Measurements from ENCODE around the gene NUTF2. TPM values are rescaled to one million over a fixed set of nuclear protein-coding genes. Genes with fewer than 3 reads are reported as not detected.
A peak's percentile ranks its signal among the peaks of the same experiment; 100 is the strongest.
"Not testable (repeated sequence)": the region's sequence is repeated elsewhere in the genome, so short reads cannot be mapped to it uniquely, and the experiment has no call there.

Gene NUTF2
- total RNA-seq, 2 donors from 2014 or later: 57.1 to 59.8 TPM

GRCh38 chr16:67902831-67903230, 56.1 kb downstream of the NUTF2 start:
- DNase-seq (no peak), ATAC-seq (no peak)
- intact Hi-C loops (cut with DNase I, micrococcal nuclease): no loop called here

GRCh38 chr16:67907397-67908180, 60.9 kb downstream of the NUTF2 start:
- intact Hi-C loops (cut with DNase I, micrococcal nuclease): no loop called here

GRCh38 chr16:67909056-67909742, 62.5 kb downstream of the NUTF2 start:
- no peak for ATAC-seq
- intact Hi-C loops (cut with DNase I, micrococcal nuclease): no loop called here

More at GRCh38 chr16:67907397-67908180, 60.9 kb downstream of the NUTF2 start:
- DNase-seq (no peak), ATAC-seq (no peak)

GRCh38 chr16:67910158-67910557, 63.4 kb downstream of the NUTF2 start:
- no peak for DNase-seq
- no peak for ATAC-seq
- intact Hi-C loops (cut with DNase I, micrococcal nuclease): no loop called here

More at GRCh38 chr16:67909056-67909742, 62.5 kb downstream of the NUTF2 start:
- no peak for DNase-seq

GRCh38 chr16:67914758-67915495, 68.2 kb downstream of the NUTF2 start:
- intact Hi-C loops (cut with DNase I, micrococcal nuclease): no loop called here
- no peak for DNase-seq
- no peak for ATAC-seq

- ATAC-seq: peak; percentile 8
- intact Hi-C loops (cut with DNase I, micrococcal nuclease); DNase-seq: not testable (repeated sequence)
These were observed 68.7 kb downstream of the NUTF2 start for GRCh38 chr16:67915496-67915769.

GRCh38 chr16:67915831-67916723, 69.3 kb downstream of the NUTF2 start:
- DNase-seq (peak; percentile 62 to 65), ATAC-seq (peak; percentile 95)
- intact Hi-C loops (cut with DNase I, micrococcal nuclease): no loop called here

- intact Hi-C loops (cut with DNase I, micrococcal nuclease): no loop called here
- ATAC-seq (no peak), DNase-seq (no peak)
These were observed 70.6 kb downstream of the NUTF2 start for GRCh38 chr16:67917140-67917851.

GRCh38 chr16:67917852-67918236, 71.1 kb downstream of the NUTF2 start:
- no peak for ATAC-seq
- no peak for DNase-seq
- intact Hi-C loops (cut with DNase I, micrococcal nuclease): no loop called here

GRCh38 chr16:67919622-67920221, 73.0 kb downstream of the NUTF2 start:
- ATAC-seq: no peak
- DNase-seq: no peak
- intact Hi-C loops (cut with DNase I, micrococcal nuclease): loop anchor here in 1 of 2 donors (10.0 kb wide), 1 partner anchor 105 kb away; no protein-coding TSS in a partner anchor

Other genes starting within 250 kb of the NUTF2 start
- gene CARMIL2, start 201.8 kb upstream of the NUTF2 start, total RNA-seq: 1 to 10 TPM; 2.1 to 3.7 TPM
- 1 to 10 TPM; 8.8 to 9.7 TPM for gene ACD, start 186.7 kb upstream of the NUTF2 start, total RNA-seq
- 1 to 10 TPM; 4.1 to 4.4 TPM for gene PARD6A, start 186.0 kb upstream of the NUTF2 start, total RNA-seq
- gene ENKD1, start 180.2 kb upstream of the NUTF2 start, total RNA-seq: 1 to 10 TPM; 7.4 to 9.0 TPM
- gene C16orf86, start 180.1 kb upstream of the NUTF2 start, total RNA-seq: 1 to 10 TPM in 1 of 2 donors, under 1 TPM in 1; 0.92 to 1.5 TPM
- gene GFOD2, start 127.6 kb upstream of the NUTF2 start, total RNA-seq: 10 to 100 TPM; 26.8 to 28.7 TPM
- gene RANBP10, start 40.4 kb upstream of the NUTF2 start, total RNA-seq: 10 to 100 TPM; 16.9 to 20.5 TPM
- gene TSNAXIP1, start 40.0 kb upstream of the NUTF2 start, total RNA-seq: under 1 TPM; 0.12 to 0.75 TPM
- gene THAP11, start 4.6 kb upstream of the NUTF2 start, total RNA-seq: 10 to 100 TPM; 19.3 to 23.8 TPM
- 10 to 100 TPM; 29.3 to 43.1 TPM for gene CENPT, start 760 bp downstream of the NUTF2 start, total RNA-seq
- 10 to 100 TPM; 54.2 to 76.8 TPM for gene EDC4, start 26.1 kb downstream of the NUTF2 start, total RNA-seq
- gene NRN1L, start 38.0 kb downstream of the NUTF2 start, total RNA-seq: under 1 TPM in 1 of 2 donors, not detected in 1; 0.67 TPM
- gene PSKH1, start 46.3 kb downstream of the NUTF2 start, total RNA-seq: 10 to 100 TPM; 31.7 to 36.6 TPM
- 1 to 10 TPM in 1 of 2 donors, under 1 TPM in 1; 0.89 to 1.9 TPM for gene CTRL, start 84.9 kb downstream of the NUTF2 start, total RNA-seq
- gene PSMB10, start 89.9 kb downstream of the NUTF2 start, total RNA-seq: 100 to 1,000 TPM; 114 to 164 TPM
- gene LCAT, start 97.2 kb downstream of the NUTF2 start, total RNA-seq: 1 to 10 TPM; 2.3 to 5.0 TPM
- gene SLC12A4, start 121.7 kb downstream of the NUTF2 start, total RNA-seq: 10 to 100 TPM; 12.0 to 16.9 TPM
- under 1 TPM in 1 of 2 donors, not detected in 1; 0.28 TPM for gene DPEP3, start 133.6 kb downstream of the NUTF2 start, total RNA-seq
- gene DPEP2, start 152.6 kb downstream of the NUTF2 start, total RNA-seq: 1 to 10 TPM in 1 of 2 donors, under 1 TPM in 1; 0.82 to 2.5 TPM
- gene DPEP2NB, start 169.0 kb downstream of the NUTF2 start, total RNA-seq: not detected
- gene DDX28, start 176.3 kb downstream of the NUTF2 start, total RNA-seq: 1 to 10 TPM; 6.7 to 7.1 TPM
- gene DUS2, start 176.4 kb downstream of the NUTF2 start, total RNA-seq: 10 to 100 TPM; 14.1 to 17.4 TPM
- gene NFATC3, start 238.4 kb downstream of the NUTF2 start, total RNA-seq: 10 to 100 TPM; 24.6 to 24.9 TPM